MCF 10A (cell line): ENCODE measurements around the gene RAB37. TPM values are rescaled to one million over a fixed set of nuclear protein-coding genes. Genes with fewer than 3 reads are reported as not detected.
A peak's percentile ranks its signal among the peaks of the same experiment; 100 is the strongest.

Source experiments
- BruUV-seq: library from RNA; stranded (reverse); fragments of 400-500 nt; replicated peaks from 2 replicates; lab custom pipeline; 2021; lab: Mats Ljungman, UMichigan
- CTCF ChIA-PET: fragments of 300-600 bp; sonication (Branson Sonifier 250); formaldehyde crosslinking; extraction: SDS; loops from one replicate; lab custom pipeline; 2021; ENCODE audit warnings: antibody characterized with exemption, inconsistent platforms; lab: Yijun Ruan, JAX
- POLR2A ChIA-PET: fragments of 300-600, 350-650 bp; sonication (Branson Sonifier 250); formaldehyde crosslinking; extraction: SDS; loops from one replicate; lab custom pipeline; 2020; ENCODE audit warnings: antibody characterized with exemption, inconsistent platforms; lab: Yijun Ruan, JAX
- DNase-seq: peaks from one replicate; pipeline ENCODE4 v3.0.0-alpha.2; 2018; ENCODE audit not compliant: unreplicated experiment
- H3K27ac Mint-ChIP-seq: one replicate; pipeline ENCODE4 v1.8.0; 2022; ENCODE audit warnings: mild to moderate bottlenecking, low read depth, mixed read lengths; ENCODE audit not compliant: unreplicated experiment
- H3K27me3 Mint-ChIP-seq: one replicate; pipeline ENCODE4 v1.8.0; 2022; ENCODE audit warnings: mixed read lengths; ENCODE audit not compliant: insufficient read depth, unreplicated experiment
- H3K36me3 Mint-ChIP-seq: one replicate; pipeline ENCODE4 v1.8.0; 2022; ENCODE audit warnings: mild to moderate bottlenecking, moderate library complexity, mixed read lengths; ENCODE audit not compliant: insufficient read depth, unreplicated experiment
- H3K4me1 Mint-ChIP-seq: one replicate; pipeline ENCODE4 v1.8.0; 2022; ENCODE audit warnings: mixed read lengths; ENCODE audit not compliant: insufficient read depth, unreplicated experiment
- H3K4me3 Mint-ChIP-seq: one replicate; pipeline ENCODE4 v1.8.0; 2022; ENCODE audit warnings: mild to moderate bottlenecking, moderate library complexity, mixed read lengths; ENCODE audit not compliant: unreplicated experiment
- H3K9me3 Mint-ChIP-seq: one replicate; pipeline ENCODE4 v1.8.0; 2022; ENCODE audit warnings: mixed read lengths; ENCODE audit not compliant: unreplicated experiment
- intact Hi-C: fragments of 100-400 bp; cut with micrococcal nuclease; formaldehyde crosslinking; loops from 2 replicates; pipeline ENCODE4 v1.14.1; 2022
- total RNA-seq: library from RNA; stranded (reverse); gene quantifications from 2 replicates; pipeline ENCODE4 v1.2.3, GENCODE V29; 2022
- TF ChIP-seq, protein P1 (sequence below): fragments of 200-600 bp; IDR thresholded peaks from one replicate; pipeline ENCODE4 v1.8.0; 2022; ENCODE audit warnings: antibody characterized with exemption, mild to moderate bottlenecking; ENCODE audit not compliant: unreplicated experiment

RAB37 gene
- total RNA-seq, 1 experiment from 2014 or later, result not detected

DNA sequence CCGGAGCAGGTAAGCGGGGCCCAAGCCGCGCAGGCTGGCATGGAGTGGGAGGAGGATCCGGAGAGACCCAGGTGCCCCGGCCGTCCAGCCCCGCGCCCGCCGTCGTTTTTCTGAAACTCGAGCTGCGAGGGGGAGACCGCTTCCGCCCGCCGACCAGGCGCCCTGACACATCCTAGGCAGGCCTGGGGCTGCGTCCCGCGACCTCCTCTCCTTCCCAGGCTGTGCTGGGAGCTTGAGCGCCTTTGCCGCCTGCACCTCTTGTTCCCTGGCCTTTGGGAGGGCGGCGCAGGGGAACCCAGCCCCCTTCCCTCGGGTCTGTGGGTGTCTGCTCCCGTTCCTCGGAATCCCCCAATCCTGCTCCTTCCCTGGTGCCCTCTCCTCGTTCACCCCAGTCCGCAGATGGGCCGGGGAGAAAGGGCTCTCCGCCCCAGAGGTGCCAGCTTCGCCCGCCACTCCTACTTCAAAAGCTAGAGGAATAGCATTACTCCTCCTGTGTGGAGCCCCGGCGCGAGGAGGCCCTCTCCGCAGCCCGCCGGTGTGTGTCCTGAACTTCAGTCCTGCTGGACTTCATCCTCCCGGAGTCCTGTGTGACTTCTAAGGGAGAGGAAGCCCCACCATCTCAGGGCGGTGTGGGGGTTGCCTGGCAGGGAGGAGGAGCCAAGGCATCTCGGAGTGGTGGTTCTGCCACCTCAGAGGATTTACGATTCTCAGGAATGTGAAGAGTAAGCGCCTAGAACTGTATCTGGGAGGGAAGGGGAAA is 12.4 kb downstream of the RAB37 start:
- TF ChIP-seq, protein P1, sequence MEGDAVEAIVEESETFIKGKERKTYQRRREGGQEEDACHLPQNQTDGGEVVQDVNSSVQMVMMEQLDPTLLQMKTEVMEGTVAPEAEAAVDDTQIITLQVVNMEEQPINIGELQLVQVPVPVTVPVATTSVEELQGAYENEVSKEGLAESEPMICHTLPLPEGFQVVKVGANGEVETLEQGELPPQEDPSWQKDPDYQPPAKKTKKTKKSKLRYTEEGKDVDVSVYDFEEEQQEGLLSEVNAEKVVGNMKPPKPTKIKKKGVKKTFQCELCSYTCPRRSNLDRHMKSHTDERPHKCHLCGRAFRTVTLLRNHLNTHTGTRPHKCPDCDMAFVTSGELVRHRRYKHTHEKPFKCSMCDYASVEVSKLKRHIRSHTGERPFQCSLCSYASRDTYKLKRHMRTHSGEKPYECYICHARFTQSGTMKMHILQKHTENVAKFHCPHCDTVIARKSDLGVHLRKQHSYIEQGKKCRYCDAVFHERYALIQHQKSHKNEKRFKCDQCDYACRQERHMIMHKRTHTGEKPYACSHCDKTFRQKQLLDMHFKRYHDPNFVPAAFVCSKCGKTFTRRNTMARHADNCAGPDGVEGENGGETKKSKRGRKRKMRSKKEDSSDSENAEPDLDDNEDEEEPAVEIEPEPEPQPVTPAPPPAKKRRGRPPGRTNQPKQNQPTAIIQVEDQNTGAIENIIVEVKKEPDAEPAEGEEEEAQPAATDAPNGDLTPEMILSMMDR, result no peak
- Mint-ChIP-seq H3K4me3 (peak overlapping the region; percentile 88), H3K27me3 (no peaks in the 10 kb centered on the region), H3K9me3 (no peaks in the 10 kb centered on the region), H3K27ac (peak overlapping the region; percentile 55), H3K36me3 (no peaks in the 10 kb centered on the region), H3K4me1 (peaks cover 33% of the 10 kb centered on the region)
- no peak for DNase-seq
- ChIA-PET CTCF (interaction anchor here (0.6 to 3.2 kb wide), 9 partner anchors 10 to 324 kb away, joined by 3 to 30 read pairs (median 4); partner anchors contain the start of gene NAT9), POLR2A (interaction anchor here (0.6 to 3.6 kb wide), 15 partner anchors 10 to 316 kb away, joined by 3 to 31 read pairs (median 5); partner anchors contain the start of genes FDXR and NAT9)
- BruUV-seq, result no TSS peak
- intact Hi-C loops, result loop anchor here (2.0 kb wide), 1 partner anchor 211 kb away; no protein-coding TSS in a partner anchor

DNA sequence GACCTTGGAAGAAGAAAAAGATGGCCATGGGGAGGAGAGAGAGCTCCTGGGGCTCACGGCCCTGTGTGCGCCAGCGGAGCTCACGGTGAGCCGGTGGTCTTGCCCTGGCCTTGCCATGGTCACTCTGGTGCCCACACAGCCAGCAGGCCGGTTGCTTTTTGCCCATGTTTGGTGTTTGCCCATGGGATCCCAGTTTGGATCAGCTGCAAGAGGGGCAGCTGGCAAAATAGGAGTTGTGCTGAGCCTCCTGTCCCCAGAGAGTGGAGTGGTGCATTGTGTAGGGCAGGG is 12.9 kb downstream of the RAB37 start:
- BruUV-seq, result no TSS peak
- TF ChIP-seq, protein P1, result no peak
- H3K27me3 Mint-ChIP-seq, result no peaks in the 10 kb centered on the region
- POLR2A ChIA-PET, result interaction anchor here (0.6 to 3.6 kb wide), 12 partner anchors 10 to 316 kb away, joined by 3 to 31 read pairs (median 5); partner anchors contain the start of genes FDXR and NAT9
- intact Hi-C loops, result no loop called here
- H3K4me3 Mint-ChIP-seq, result peak overlapping the region; percentile 88
- no peak for DNase-seq
- peaks cover 29% of the 10 kb centered on the region for H3K4me1 Mint-ChIP-seq
- H3K27ac Mint-ChIP-seq, result peak overlapping the region; percentile 55
- H3K9me3 Mint-ChIP-seq, result no peaks in the 10 kb centered on the region
- CTCF ChIA-PET, result interaction anchor here (0.6 to 3.2 kb wide), 7 partner anchors 10 to 324 kb away, joined by 3 to 30 read pairs (median 4); no protein-coding TSS in a partner anchor
- no peaks in the 10 kb centered on the region for H3K36me3 Mint-ChIP-seq

DNA sequence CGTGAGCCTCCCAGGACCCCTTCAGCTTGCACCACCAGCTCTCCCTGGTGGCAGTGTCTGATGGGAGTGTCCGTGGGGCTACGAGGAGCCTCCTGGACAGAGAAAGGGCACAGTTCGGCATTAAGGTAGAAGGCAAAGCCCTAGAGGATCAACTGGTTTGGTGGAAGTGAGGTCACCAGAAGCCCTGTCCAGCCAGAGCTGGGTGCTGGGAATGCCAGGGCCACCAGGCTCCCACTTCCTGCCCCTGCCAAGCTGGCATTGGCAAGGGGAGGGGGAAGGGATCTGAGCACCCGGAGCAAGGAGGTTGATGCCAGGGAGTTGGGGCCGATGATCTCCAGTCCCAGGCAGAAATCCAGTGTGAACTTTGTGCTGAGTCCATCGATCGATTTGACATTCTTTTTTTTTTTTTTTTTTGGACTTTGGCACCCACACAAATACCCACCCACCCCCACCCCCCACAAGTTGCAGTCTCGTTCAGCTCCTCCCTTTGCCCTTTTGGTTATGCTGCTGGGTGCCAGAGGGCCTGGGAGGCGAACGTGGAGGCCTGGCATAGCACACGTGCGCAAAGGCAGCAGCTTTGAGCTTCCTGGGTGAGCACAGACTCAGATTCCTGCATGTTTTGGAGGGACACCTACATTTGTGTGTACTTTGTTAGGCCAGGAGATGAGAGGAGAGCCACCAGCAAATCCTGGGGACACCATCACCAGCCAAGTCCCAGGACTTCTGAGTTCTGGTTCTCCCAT is 13.4 kb downstream of the RAB37 start:
- peak overlapping the region; percentile 55 for H3K27ac Mint-ChIP-seq
- CTCF ChIA-PET, result interaction anchor here (0.6 to 3.2 kb wide), 7 partner anchors 9 to 323 kb away, joined by 3 to 30 read pairs (median 4); no protein-coding TSS in a partner anchor
- BruUV-seq, result no TSS peak
- intact Hi-C loops, result no loop called here
- POLR2A ChIA-PET, result interaction anchor here (0.6 to 3.6 kb wide), 10 partner anchors 9 to 315 kb away, joined by 3 to 31 read pairs (median 5); partner anchors contain the start of genes FDXR and NAT9
- DNase-seq, result no peak
- H3K4me3 Mint-ChIP-seq, result peak overlapping the region; percentile 88
- no peaks in the 10 kb centered on the region for H3K27me3 Mint-ChIP-seq
- no peaks in the 10 kb centered on the region for H3K9me3 Mint-ChIP-seq
- peaks cover 29% of the 10 kb centered on the region for H3K4me1 Mint-ChIP-seq
- TF ChIP-seq, protein P1, result no peak
- H3K36me3 Mint-ChIP-seq, result no peaks in the 10 kb centered on the region
